Liver (tissue), 9 donors: ENCODE data around the gene TMA7B. TPM values are rescaled to one million over a fixed set of nuclear protein-coding genes. Genes with fewer than 3 reads are reported as not detected.

Experiments
- DNase-seq: peaks from one replicate; pipeline ENCODE4 v3.0.0-alpha.2; 2017; ENCODE audit warnings: low spot score
- H3K27ac ChIP-seq, 2 donors: one replicate each; pipeline ENCODE4 v1.7.0; 2013; ENCODE audit warnings: inconsistent platforms in 2 of 2, low read length in 2 of 2, control low read depth in 1 of 2, low read depth in 1 of 2, mild to moderate bottlenecking in 1 of 2
- H3K27me3 ChIP-seq, 4 donors: one replicate each; pipeline versions ENCODE4 v1.6.1 to v1.7.0; 2013; ENCODE audit warnings: low read length in 3 of 4, inconsistent platforms in 1 of 4, mild to moderate bottlenecking in 1 of 4, moderate library complexity in 1 of 4; ENCODE audit not compliant: control insufficient read depth in 4 of 4, insufficient read depth in 4 of 4
- H3K36me3 ChIP-seq, 4 donors: one replicate each; pipeline versions ENCODE4 v1.6.1 to v1.7.0; 2013; ENCODE audit warnings: low read length in 3 of 4, mild to moderate bottlenecking in 3 of 4, low read depth in 1 of 4, moderate library complexity in 1 of 4; ENCODE audit not compliant: control insufficient read depth in 4 of 4, insufficient read depth in 3 of 4
- H3K4me1 ChIP-seq, 4 donors: one replicate each; pipeline versions ENCODE4 v1.6.1 to v1.7.0; 2013; ENCODE audit warnings: low read length in 3 of 4, mild to moderate bottlenecking in 3 of 4, moderate library complexity in 1 of 4; ENCODE audit not compliant: control insufficient read depth in 4 of 4, insufficient read depth in 4 of 4
- H3K4me3 ChIP-seq, 3 donors: one replicate each; pipeline versions ENCODE4 v1.6.1 to v1.7.0; 2013; ENCODE audit warnings: low read length in 3 of 3, control low read depth in 1 of 3, low read depth in 1 of 3, mild to moderate bottlenecking in 1 of 3
- H3K9ac ChIP-seq, 2 donors: one replicate each; pipeline ENCODE4 v1.7.0; 2013; ENCODE audit warnings: low read length in 2 of 2, mild to moderate bottlenecking in 2 of 2, moderate library complexity in 2 of 2, control low read depth in 1 of 2, low read depth in 1 of 2
- H3K9me3 ChIP-seq, 4 donors: one replicate each; pipeline versions ENCODE4 v1.6.1 to v1.7.0; 2013; ENCODE audit warnings: low read length in 3 of 4; ENCODE audit not compliant: control insufficient read depth in 4 of 4
- EGR1 ChIP-seq, 2 donors: IDR thresholded peaks; 2 replicates each; pipeline ENCODE4 v1.6.1; 2016 to 2018; ENCODE audit warnings: antibody characterized with exemption in 2 of 2, low read depth in 2 of 2
- FOXA1 ChIP-seq: IDR thresholded peaks from 2 replicates; pipeline ENCODE4 v1.6.1; 2016; ENCODE audit warnings: antibody characterized with exemption
- FOXA2 ChIP-seq: IDR thresholded peaks from 2 replicates; pipeline ENCODE4 v1.6.1; 2016; ENCODE audit warnings: antibody characterized with exemption
- GABPA ChIP-seq, 2 donors: IDR thresholded peaks in 1 of 2; conservative IDR thresholded peaks in 1 of 2; 2 replicates each; pipeline ENCODE4 v1.6.1; 2016; ENCODE audit warnings: antibody characterized with exemption in 2 of 2, mild to moderate bottlenecking in 1 of 2, moderate library complexity in 1 of 2
- HNF4A ChIP-seq, 2 donors: conservative IDR thresholded peaks; 2 replicates each; pipeline ENCODE4 v1.6.1; 2016; ENCODE audit warnings: antibody characterized with exemption in 2 of 2, mild to moderate bottlenecking in 2 of 2
- HNF4G ChIP-seq: IDR thresholded peaks from 2 replicates; pipeline ENCODE4 v1.6.1; 2016; ENCODE audit warnings: antibody characterized with exemption
- JUND ChIP-seq, 2 donors: IDR thresholded peaks; 2 replicates each; pipeline ENCODE4 v1.6.1; 2016; ENCODE audit warnings: antibody characterized with exemption in 2 of 2
- NR2F2 ChIP-seq: IDR thresholded peaks from 2 replicates; pipeline ENCODE4 v1.6.1; 2016; ENCODE audit warnings: antibody characterized with exemption
- RAD21 ChIP-seq, 2 donors: IDR thresholded peaks; 2 replicates each; pipeline ENCODE4 v1.6.1; 2016; ENCODE audit warnings: antibody characterized with exemption in 2 of 2, mild to moderate bottlenecking in 2 of 2
- TAF1 ChIP-seq: conservative IDR thresholded peaks from 2 replicates; pipeline ENCODE4 v1.6.1; 2016; ENCODE audit warnings: antibody characterized with exemption, mild to moderate bottlenecking
- YY1 ChIP-seq: IDR thresholded peaks from 2 replicates; pipeline ENCODE4 v1.6.1; 2016; ENCODE audit warnings: antibody characterized with exemption, mild to moderate bottlenecking
- WGBS: extraction: QIAGEN DNeasy Blood & Tissue Kit; methylation state at CpG from one replicate; pipeline ENCODE4 v1.1.7; 2013; 5-methylcytosine and 5-hydroxymethylcytosine counted together
- polyA plus RNA-seq, 2 donors: library from polyadenylated mRNA; stranded (reverse) in 1 of 2; unstranded in 1 of 2; fragments of 200-250 nt in 1 of 2; fragments of >200 nt in 1 of 2; fragmentation: Nextera tagmentation in 1 of 2; extraction: Ambion mirVana in 1 of 2; gene quantifications; one replicate each; pipeline versions ENCODE4 v1.2.1 to v1.2.3, GENCODE V29; 2013 to 2015
- total RNA-seq, 2 donors: library from RNA; depleted of rRNA; stranded (reverse); fragments of >200 nt; gene quantifications; one replicate each; pipeline ENCODE4 v1.2.3, GENCODE V29; 2014
- TF ChIP-seq, protein P1 (sequence below): IDR thresholded peaks from 2 replicates; pipeline ENCODE4 v1.6.1; 2016; ENCODE audit warnings: antibody characterized with exemption
- TF ChIP-seq, protein P2 (sequence below): fragments of 150-350 bp; IDR thresholded peaks from 2 replicates; pipeline ENCODE4 v1.5.1; 2017; ENCODE audit warnings: improper control_type of control experiment, low read depth, low read length; ENCODE audit not compliant: missing input control
- TF ChIP-seq, protein P3 (sequence below): IDR thresholded peaks from 2 replicates; pipeline ENCODE4 v1.6.1; 2016; ENCODE audit warnings: antibody characterized with exemption
- donor health status: healthy.
- donor health status: healthy.
- donor health status: healthy.
- donor health status: healthy.
- donor health status: healthy.

The TMA7B gene
- total and polyA plus RNA-seq, 4 donors, result 0.25 to 2.1 TPM; not detected in 2

DNA sequence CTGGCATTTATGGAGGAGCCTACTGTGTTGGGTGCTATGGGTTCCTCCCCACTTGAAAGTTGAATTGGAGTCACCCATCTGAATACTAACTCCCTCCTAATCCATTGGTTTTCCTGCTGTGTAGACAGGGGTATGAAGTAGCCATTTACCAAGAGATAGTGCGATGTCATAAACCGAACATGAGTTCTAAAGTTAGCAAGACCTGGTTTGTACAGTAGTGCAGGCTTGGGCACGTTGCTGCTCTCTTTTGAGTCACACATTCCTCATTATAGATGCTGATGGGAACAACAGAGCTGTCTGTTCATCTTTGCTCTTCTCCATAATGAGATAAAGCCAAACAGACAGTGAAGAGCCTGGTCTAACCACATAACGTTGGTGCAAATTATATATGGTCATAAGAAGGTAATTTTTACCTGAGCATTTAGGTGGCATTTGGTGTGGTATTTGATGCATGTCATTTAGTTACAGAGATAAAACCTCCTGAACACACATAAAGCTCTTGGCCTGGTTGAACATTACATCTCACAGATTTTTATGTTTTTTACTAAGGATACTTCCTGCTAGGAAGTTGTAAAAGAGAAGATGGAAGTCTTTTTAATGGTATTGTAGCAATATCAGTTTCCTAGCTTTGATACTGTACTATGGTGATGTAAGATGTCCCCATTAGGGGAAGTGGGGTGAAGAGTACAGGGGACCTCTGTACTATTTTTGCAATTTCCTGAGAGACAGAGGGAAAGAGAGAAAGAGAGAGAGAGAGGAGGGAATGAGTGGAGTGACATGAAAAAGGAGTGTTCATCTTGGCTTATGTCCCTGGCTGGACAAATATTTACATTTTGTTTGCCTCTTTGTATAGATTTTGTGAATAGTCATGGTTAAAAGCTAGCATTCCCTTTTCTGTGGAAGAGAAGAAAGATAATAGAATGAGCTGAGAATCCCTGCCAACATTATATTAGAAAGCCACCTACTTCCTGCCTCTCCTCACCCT, 31.4 kb upstream of the TMA7B start:
- no peak for DNase-seq
- no peaks in the 10 kb centered on the region for H3K4me1 ChIP-seq
- 74% methylated on average over 4 of the region's 4 CpGs for WGBS
- no peaks in the 10 kb centered on the region for H3K9me3 ChIP-seq
- H3K4me3 ChIP-seq, result no peak overlapping the region
- H3K27me3 ChIP-seq, result peaks cover 0 to 8% (median 0%) of the 10 kb centered on the region in 4 donors
- H3K27ac ChIP-seq, result no peak overlapping the region
- no peaks in the 10 kb centered on the region for H3K36me3 ChIP-seq
- H3K9ac ChIP-seq, result no peak overlapping the region
- TF ChIP-seq EGR1 (IDR thresholded peaks at IDR 0.05; ENCODE audit: low read depth in 2 of 2) (no peak), FOXA2 (no peak), HNF4G (no peak), RAD21 (IDR thresholded peaks at IDR 0.05) (no peak), TAF1 (no peak), FOXA1 (no peak), YY1 (no peak)
- TF ChIP-seq, protein P1, sequence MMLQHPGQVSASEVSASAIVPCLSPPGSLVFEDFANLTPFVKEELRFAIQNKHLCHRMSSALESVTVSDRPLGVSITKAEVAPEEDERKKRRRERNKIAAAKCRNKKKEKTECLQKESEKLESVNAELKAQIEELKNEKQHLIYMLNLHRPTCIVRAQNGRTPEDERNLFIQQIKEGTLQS, result no peak
- TF ChIP-seq, protein P2, sequence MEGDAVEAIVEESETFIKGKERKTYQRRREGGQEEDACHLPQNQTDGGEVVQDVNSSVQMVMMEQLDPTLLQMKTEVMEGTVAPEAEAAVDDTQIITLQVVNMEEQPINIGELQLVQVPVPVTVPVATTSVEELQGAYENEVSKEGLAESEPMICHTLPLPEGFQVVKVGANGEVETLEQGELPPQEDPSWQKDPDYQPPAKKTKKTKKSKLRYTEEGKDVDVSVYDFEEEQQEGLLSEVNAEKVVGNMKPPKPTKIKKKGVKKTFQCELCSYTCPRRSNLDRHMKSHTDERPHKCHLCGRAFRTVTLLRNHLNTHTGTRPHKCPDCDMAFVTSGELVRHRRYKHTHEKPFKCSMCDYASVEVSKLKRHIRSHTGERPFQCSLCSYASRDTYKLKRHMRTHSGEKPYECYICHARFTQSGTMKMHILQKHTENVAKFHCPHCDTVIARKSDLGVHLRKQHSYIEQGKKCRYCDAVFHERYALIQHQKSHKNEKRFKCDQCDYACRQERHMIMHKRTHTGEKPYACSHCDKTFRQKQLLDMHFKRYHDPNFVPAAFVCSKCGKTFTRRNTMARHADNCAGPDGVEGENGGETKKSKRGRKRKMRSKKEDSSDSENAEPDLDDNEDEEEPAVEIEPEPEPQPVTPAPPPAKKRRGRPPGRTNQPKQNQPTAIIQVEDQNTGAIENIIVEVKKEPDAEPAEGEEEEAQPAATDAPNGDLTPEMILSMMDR, result no peak

DNA sequence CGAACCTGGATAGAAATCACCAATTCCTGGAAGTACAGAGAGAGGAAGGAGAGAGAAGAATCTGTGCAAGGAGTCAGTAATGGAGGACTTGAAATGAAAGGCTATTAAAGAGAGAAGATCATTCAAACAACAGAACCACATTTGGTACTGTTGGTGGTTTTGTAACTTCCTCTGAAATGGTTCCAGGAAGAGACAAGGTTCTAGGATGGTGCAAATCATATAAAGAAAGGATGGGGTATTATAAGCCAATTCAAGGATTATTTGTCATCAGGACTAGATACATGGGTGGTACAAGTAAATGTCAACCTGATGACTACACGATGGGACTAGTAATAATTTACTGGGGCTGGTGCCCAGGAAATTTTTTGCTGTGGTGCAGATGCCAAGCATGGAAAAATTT, 28.9 kb upstream of the TMA7B start:
- H3K4me1 ChIP-seq, result no peaks in the 10 kb centered on the region
- no peak overlapping the region for H3K4me3 ChIP-seq
- TF ChIP-seq NR2F2 (no peak), HNF4A (conservative IDR thresholded peaks at IDR 0.05) (no peak), JUND (IDR thresholded peaks at IDR 0.05) (no peak), TAF1 (no peak), FOXA1 (no peak), GABPA (IDR thresholded peaks at IDR 0.05 in 1 of 2, conservative IDR thresholded peaks at IDR 0.05 in 1 of 2) (no peak), HNF4G (no peak), YY1 (no peak)
- TF ChIP-seq, protein P3, sequence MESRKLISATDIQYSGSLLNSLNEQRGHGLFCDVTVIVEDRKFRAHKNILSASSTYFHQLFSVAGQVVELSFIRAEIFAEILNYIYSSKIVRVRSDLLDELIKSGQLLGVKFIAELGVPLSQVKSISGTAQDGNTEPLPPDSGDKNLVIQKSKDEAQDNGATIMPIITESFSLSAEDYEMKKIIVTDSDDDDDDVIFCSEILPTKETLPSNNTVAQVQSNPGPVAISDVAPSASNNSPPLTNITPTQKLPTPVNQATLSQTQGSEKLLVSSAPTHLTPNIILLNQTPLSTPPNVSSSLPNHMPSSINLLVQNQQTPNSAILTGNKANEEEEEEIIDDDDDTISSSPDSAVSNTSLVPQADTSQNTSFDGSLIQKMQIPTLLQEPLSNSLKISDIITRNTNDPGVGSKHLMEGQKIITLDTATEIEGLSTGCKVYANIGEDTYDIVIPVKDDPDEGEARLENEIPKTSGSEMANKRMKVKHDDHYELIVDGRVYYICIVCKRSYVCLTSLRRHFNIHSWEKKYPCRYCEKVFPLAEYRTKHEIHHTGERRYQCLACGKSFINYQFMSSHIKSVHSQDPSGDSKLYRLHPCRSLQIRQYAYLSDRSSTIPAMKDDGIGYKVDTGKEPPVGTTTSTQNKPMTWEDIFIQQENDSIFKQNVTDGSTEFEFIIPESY, result no peak
- TF ChIP-seq, protein P1, result no peak
- TF ChIP-seq, protein P2, result no peak
- no peak for DNase-seq
- H3K36me3 ChIP-seq, result no peaks in the 10 kb centered on the region
- no peaks in the 10 kb centered on the region for H3K9me3 ChIP-seq
- no peak overlapping the region for H3K9ac ChIP-seq
- WGBS, result 58% methylated on average over 2 of the region's 2 CpGs
- H3K27me3 ChIP-seq, result peaks cover 0 to 5% (median 0%) of the 10 kb centered on the region in 4 donors
- no peak overlapping the region for H3K27ac ChIP-seq
